Stimulated activated CD4-positive, alpha-beta T cell treated with anti-CD3 and anti-CD28 coated beads, Interleukin-4, amount 100 ng/mL, for 4 hours (primary cell): ENCODE data around the gene KCNG2.
"Not testable (repeated sequence)": the region's sequence is repeated elsewhere in the genome, so short reads cannot be mapped to it uniquely, and the experiment has no call there.

Source experiments
- DNase-seq, 2 experiments: peaks; one replicate each; pipeline ENCODE4 v3.0.0-alpha.2; 2020

Gene KCNG2

GRCh38 chr18:79872527-79873444 is 75.0 kb downstream of the KCNG2 start:
- DNase-seq = no peak

- DNase-seq = no peak
Measured at GRCh38 chr18:79873449-79874110, 75.8 kb downstream of the KCNG2 start.

GRCh38 chr18:79874553-79875530 is 77.1 kb downstream of the KCNG2 start:
- DNase-seq = no peak

GRCh38 chr18:79875531-79875919 is 77.8 kb downstream of the KCNG2 start:
- DNase-seq = no peak

GRCh38 chr18:79875931-79876461 is 78.3 kb downstream of the KCNG2 start:
- no peak for DNase-seq

- DNase-seq = no peak
Measured at GRCh38 chr18:79876497-79876896, 78.8 kb downstream of the KCNG2 start.

- DNase-seq = no peak
Measured at GRCh38 chr18:79877163-79878091, 79.7 kb downstream of the KCNG2 start.

GRCh38 chr18:79878246-79878645 is 80.5 kb downstream of the KCNG2 start:
- not testable (repeated sequence) for DNase-seq

- no peak for DNase-seq
Measured at GRCh38 chr18:79878741-79879378, 81.1 kb downstream of the KCNG2 start.

GRCh38 chr18:79879566-79879965 is 81.8 kb downstream of the KCNG2 start:
- no peak for DNase-seq

- DNase-seq = no peak
Measured at GRCh38 chr18:79881695-79882094, 84.0 kb downstream of the KCNG2 start.

GRCh38 chr18:79882522-79883241 is 84.9 kb downstream of the KCNG2 start:
- DNase-seq = no peak

- no peak for DNase-seq
Measured at GRCh38 chr18:79883461-79884293, 85.9 kb downstream of the KCNG2 start.

GRCh38 chr18:79884294-79884962 is 86.7 kb downstream of the KCNG2 start:
- DNase-seq = no peak

- no peak for DNase-seq
Measured at GRCh38 chr18:79884963-79885728, 87.4 kb downstream of the KCNG2 start.

GRCh38 chr18:79887181-79888000 is 89.7 kb downstream of the KCNG2 start:
- DNase-seq = no peak

GRCh38 chr18:79888016-79888415 is 90.3 kb downstream of the KCNG2 start:
- DNase-seq = no peak
